Panc1 (cell line): ENCODE measurements around the gene YOD1. TPM values are rescaled to one million over a fixed set of nuclear protein-coding genes. Genes with fewer than 3 reads are reported as not detected.

ENCODE experiments used
- ATAC-seq: fragments of 200-7000 bp; cut with Tn5 transposase; 2 replicates; pipeline ENCODE4 v1.9.1; 2020; ENCODE audit warnings: mild to moderate bottlenecking, moderate library complexity
- BruUV-seq: library from RNA; stranded (reverse); fragments of 400-500 nt; replicated peaks from 2 replicates; lab custom pipeline; 2021; lab: Mats Ljungman, UMichigan
- CTCF ChIA-PET: fragments of 300-600 bp; sonication (Branson Sonifier 250); formaldehyde crosslinking; loops from one replicate; lab custom pipeline; 2022; ENCODE audit warnings: antibody characterized with exemption; lab: Charles Lee
- POLR2A ChIA-PET: fragments of 300-600 bp; sonication (Branson Sonifier 250); formaldehyde crosslinking; loops from one replicate; lab custom pipeline; 2022; ENCODE audit warnings: antibody characterized with exemption; lab: Charles Lee
- DNase-seq: peaks from one replicate; pipeline ENCODE4 v3.0.0-alpha.2; 2010; ENCODE audit warnings: low read depth, low spot score
- H3K27ac ChIP-seq: 2 replicates; pipeline ENCODE4 v1.5.1; 2011; ENCODE audit warnings: mild to moderate bottlenecking, low read length, inconsistent platforms
- H3K27me3 ChIP-seq: fragments of 200-500 bp; sonication (Bioruptor generic); 2 replicates; pipeline ENCODE4 v1.6.0; 2014; ENCODE audit warnings: low read length, inconsistent platforms; ENCODE audit not compliant: control insufficient read depth, insufficient read depth
- H3K36me3 ChIP-seq: fragments of 200-500 bp; sonication (Bioruptor generic); 2 replicates; pipeline ENCODE4 v1.5.1; 2014; ENCODE audit warnings: inconsistent platforms, mild to moderate bottlenecking, low read length, moderate library complexity; ENCODE audit not compliant: control insufficient read depth, insufficient read depth
- H3K4me1 ChIP-seq: 2 replicates; pipeline ENCODE4 v1.5.1; 2011; ENCODE audit warnings: inconsistent platforms, mild to moderate bottlenecking, low read length, moderate library complexity; ENCODE audit not compliant: control insufficient read depth, insufficient read depth
- H3K4me3 ChIP-seq, 2 experiments: 2 replicates each; pipeline ENCODE4 v1.5.1; 2011 to 2012; ENCODE audit warnings: low read depth in 2 of 2, low read length in 2 of 2, mild to moderate bottlenecking in 2 of 2, inconsistent platforms in 1 of 2, moderate library complexity in 1 of 2
- H3K9me3 ChIP-seq: fragments of 200-500 bp; sonication (Bioruptor generic); 2 replicates; pipeline ENCODE4 v1.5.1; 2014; ENCODE audit warnings: low read depth, mild to moderate bottlenecking, inconsistent platforms, low read length, moderate library complexity; ENCODE audit not compliant: control insufficient read depth, insufficient read depth
- CTCF ChIP-seq: fragments of 450-650 bp; IDR thresholded peaks from 2 replicates; pipeline ENCODE4 v1.5.1; 2017; ENCODE audit warnings: mild to moderate bottlenecking
- POLR2AphosphoS5 ChIP-seq: IDR thresholded peaks from 2 replicates; pipeline ENCODE4 v1.6.1; 2012; ENCODE audit warnings: mild to moderate bottlenecking, low read depth, low read length, moderate library complexity
- REST ChIP-seq, 2 experiments: IDR thresholded peaks; 2 replicates each; pipeline ENCODE4 v1.6.1; 2011 to 2012; ENCODE audit warnings: low read depth in 2 of 2, control low read depth in 1 of 2, low read length in 1 of 2, mild to moderate bottlenecking in 1 of 2, moderate library complexity in 1 of 2; ENCODE audit not compliant: insufficient read depth in 1 of 2
- SIN3A ChIP-seq: IDR thresholded peaks from 2 replicates; pipeline ENCODE4 v1.6.1; 2012; ENCODE audit warnings: low read depth, mild to moderate bottlenecking, low read length, moderate library complexity, borderline replicate concordance; ENCODE audit not compliant: insufficient read depth
- TCF7L2 ChIP-seq: IDR thresholded peaks from 2 replicates; pipeline ENCODE4 v1.6.1; 2011; ENCODE audit warnings: mild to moderate bottlenecking, low read depth, low read length, inconsistent platforms
- in situ Hi-C: cut with HindIII; loops from 2 replicates; pipeline ENCODE4 v1.10.0; 2016; ENCODE audit warnings: low sequenced_read_pairs, low pct_unique_long_range_greater_than_20kb
- intact Hi-C: fragments of 100-400 bp; cut with micrococcal nuclease; formaldehyde crosslinking; loops from one replicate; pipeline ENCODE4 v1.10.0; 2022; ENCODE audit not compliant: unreplicated experiment
- total RNA-seq: library from RNA; stranded (reverse); gene quantifications from one replicate; pipeline ENCODE4 v1.2.1, GENCODE V29; 2021; ENCODE audit not compliant: unreplicated experiment

The YOD1 gene
- total RNA-seq, 1 experiment from 2014 or later: 7.1 TPM

GRCh38 chr1:207017615-207018559 lies 33.1 kb downstream of the YOD1 start:
- ATAC-seq: no peak
- Histone ChIP-seq H3K36me3 (no peaks in the 10 kb centered on the region), H3K27me3 (peaks cover 4% of the 10 kb centered on the region; the same call in 1 of the 2 replicates), H3K4me3 (no peak overlapping the region), H3K4me1 (no peaks in the 10 kb centered on the region), H3K9me3 (no peaks in the 10 kb centered on the region), H3K27ac (no peak overlapping the region)
- TF ChIP-seq POLR2AphosphoS5: no peak
- TF ChIP-seq TCF7L2: no peak
- TF ChIP-seq REST (IDR thresholded peaks at IDR 0.05; ENCODE audit: insufficient read depth in 1 of 2, low read depth in 2 of 2, low read length in 1 of 2): no peak
- no peak for TF ChIP-seq SIN3A
- no peak for TF ChIP-seq CTCF
- CTCF ChIA-PET: no interaction called here
- no peak for DNase-seq
- in situ Hi-C loops: no loop called here
- BruUV-seq: no TSS peak
- POLR2A ChIA-PET: no interaction called here
- intact Hi-C loops: no loop called here

- ChIA-PET CTCF (no interaction called here), POLR2A (no interaction called here)
- in situ Hi-C loops: no loop called here
- peaks cover 13% of the 10 kb centered on the region for H3K27me3 ChIP-seq
- H3K4me3 ChIP-seq: no peak overlapping the region
- H3K4me1 ChIP-seq: no peaks in the 10 kb centered on the region
- no peaks in the 10 kb centered on the region for H3K9me3 ChIP-seq
- DNase-seq: no peak
- no peak for TF ChIP-seq POLR2AphosphoS5
- no peak for TF ChIP-seq REST (IDR thresholded peaks at IDR 0.05; ENCODE audit: insufficient read depth in 1 of 2, low read depth in 2 of 2, low read length in 1 of 2)
- no peak for TF ChIP-seq SIN3A
- TF ChIP-seq CTCF: no peak
- no peak for TF ChIP-seq TCF7L2
- intact Hi-C loops: no loop called here
- no TSS peak for BruUV-seq
- no peak overlapping the region for H3K27ac ChIP-seq
- no peak for ATAC-seq
- no peaks in the 10 kb centered on the region for H3K36me3 ChIP-seq
Observed at GRCh38 chr1:207015791-207016190, 35.2 kb downstream of the YOD1 start.
